Esophagus squamous epithelium (tissue), 5 donors: Measurements from ENCODE around the gene GZMA. TPM values are rescaled to one million over a fixed set of nuclear protein-coding genes. Genes with fewer than 3 reads are reported as not detected.

Experiments
- DNase-seq: peaks from one replicate; lab custom pipeline; 2025; lab: John Stamatoyannopoulos, UW
- H3K27ac ChIP-seq, 4 donors: fragments of 200-600 bp; sonication (generic); one replicate each; pipeline ENCODE4 v1.5.1; 2016 to 2019; ENCODE audit warnings: mild to moderate bottlenecking in 1 of 4
- H3K27me3 ChIP-seq, 4 donors: fragments of 200-600 bp; sonication (generic); 1 replicate in 3 of 4; 2 replicates in 1 of 4; pipeline versions ENCODE4 v1.5.1 to v1.6.0; 2017 to 2021; ENCODE audit warnings: antibody characterized with exemption in 1 of 4
- H3K36me3 ChIP-seq, 3 donors: fragments of 200-600 bp; sonication (generic); one replicate each; pipeline ENCODE4 v1.5.1; 2016 to 2019
- H3K4me1 ChIP-seq, 3 donors: fragments of 200-600 bp; sonication (generic); one replicate each; pipeline ENCODE4 v1.5.1; 2017 to 2019
- H3K4me3 ChIP-seq, 4 donors: fragments of 200-600 bp; sonication (generic); 1 replicate in 3 of 4; 2 replicates in 1 of 4; pipeline ENCODE4 v1.5.1; 2016 to 2019; ENCODE audit warnings: mild to moderate bottlenecking in 2 of 4, moderate library complexity in 1 of 4
- H3K9me3 ChIP-seq, 3 donors: fragments of 200-600 bp; sonication (generic); one replicate each; pipeline ENCODE4 v1.5.1; 2016 to 2019
- CTCF ChIP-seq, 6 experiments: fragments of 450-650 bp in 4 of 6; fragments of 200-600 bp in 2 of 6; sonication (generic) in 2 of 6; IDR thresholded peaks; one replicate each; pipeline ENCODE4 v1.5.1; 2016 to 2019; ENCODE audit warnings: antibody characterized with exemption in 6 of 6, mild to moderate bottlenecking in 4 of 6, moderate library complexity in 4 of 6
- POLR2A ChIP-seq, 4 donors: fragments of 450-650 bp; IDR thresholded peaks; one replicate each; pipeline ENCODE4 v1.6.1; 2017; ENCODE audit warnings: antibody characterized with exemption in 4 of 4, mild to moderate bottlenecking in 4 of 4, moderate library complexity in 3 of 4
- WGBS, 2 donors: methylation state at CpG; one replicate each; pipeline ENCODE4 v1.1.5; 2018; 5-methylcytosine and 5-hydroxymethylcytosine counted together
- intact Hi-C: fragments of 100-400 bp; cut with DNase I; formaldehyde crosslinking; loops from one replicate; pipeline ENCODE4 v1.15.0; 2022
- total RNA-seq, 4 donors: library from RNA; depleted of rRNA; stranded (reverse); fragments of >200 nt; gene quantifications; one replicate each; pipeline ENCODE4 v1.1.0, GENCODE V29; 2016
- donor health status: DM: yes; HTN: yes; CAD: no.

The GZMA gene
- total RNA-seq, 4 donors from 2014 or later, result 2.0 to 6.7 (median 3.0) TPM

- intact Hi-C loops, result no loop called here
- no peaks in the 10 kb centered on the region for H3K4me1 ChIP-seq
- no peak for TF ChIP-seq POLR2A (IDR thresholded peaks at IDR 0.05)
- no peak for TF ChIP-seq CTCF (IDR thresholded peaks at IDR 0.05)
These were observed 10.9 kb downstream of the GZMA start for GRCh38 chr5:55113327-55113726.

GRCh38 chr5:55114061-55114460 lies 11.6 kb downstream of the GZMA start:
- TF ChIP-seq CTCF (IDR thresholded peaks at IDR 0.05), result no peak
- no peak for TF ChIP-seq POLR2A (IDR thresholded peaks at IDR 0.05)
- intact Hi-C loops, result no loop called here
- no peaks in the 10 kb centered on the region for H3K4me1 ChIP-seq
- H3K36me3 ChIP-seq, result no peaks in the 10 kb centered on the region
- H3K4me3 ChIP-seq, result no peak overlapping the region
- no CpG with 5 or more reads among the region's 3 CpGs for WGBS, 2 donors
- peaks cover 0 to 11% (median 0%) of the 10 kb centered on the region in 4 donors for H3K27me3 ChIP-seq
- no peaks in the 10 kb centered on the region for H3K9me3 ChIP-seq
- no peak for DNase-seq
- no peak overlapping the region for H3K27ac ChIP-seq

More at GRCh38 chr5:55113327-55113726, 10.9 kb downstream of the GZMA start:
- H3K36me3 ChIP-seq, result no peaks in the 10 kb centered on the region
- H3K4me3 ChIP-seq, result no peak overlapping the region
- DNase-seq, result no peak
- H3K27ac ChIP-seq, result no peak overlapping the region
- no peaks in the 10 kb centered on the region for H3K9me3 ChIP-seq
- peaks cover 0 to 6% (median 0%) of the 10 kb centered on the region in 4 donors for H3K27me3 ChIP-seq

- Histone ChIP-seq H3K4me1 (no peaks in the 10 kb centered on the region), H3K9me3 (no peaks in the 10 kb centered on the region), H3K27me3 (peaks cover 0 to 20% (median 0%) of the 10 kb centered on the region in 4 donors), H3K36me3 (no peaks in the 10 kb centered on the region), H3K27ac (no peak overlapping the region), H3K4me3 (no peak overlapping the region)
- WGBS, 2 donors, result 67 to 75% methylated on average over 3 of the region's 3 CpGs
- intact Hi-C loops, result no loop called here
- no peak for DNase-seq
- TF ChIP-seq CTCF (IDR thresholded peaks at IDR 0.05), result no peak
- no peak for TF ChIP-seq POLR2A (IDR thresholded peaks at IDR 0.05)
These were observed 20.9 kb downstream of the GZMA start for GRCh38 chr5:55123365-55123764.

- 45 to 59% methylated on average over 5 of the region's 5 CpGs for WGBS, 2 donors
- H3K4me1 ChIP-seq, result no peaks in the 10 kb centered on the region
These were observed 31.7 kb downstream of the GZMA start for GRCh38 chr5:55134053-55134722.

More at GRCh38 chr5:55134053-55134722, 31.7 kb downstream of the GZMA start:
- intact Hi-C loops, result no loop called here
- Histone ChIP-seq H3K36me3 (no peaks in the 10 kb centered on the region), H3K27me3 (peaks cover 0 to 15% (median 0%) of the 10 kb centered on the region in 4 donors), H3K9me3 (peaks cover 0 to 8% (median 0%) of the 10 kb centered on the region in 3 donors), H3K27ac (no peak overlapping the region), H3K4me3 (no peak overlapping the region)
- no peak for DNase-seq
- TF ChIP-seq CTCF (IDR thresholded peaks at IDR 0.05) (no peak), POLR2A (IDR thresholded peaks at IDR 0.05) (no peak)
